B cell (primary cell): ENCODE results near the gene SIPA1L2. TPM values are rescaled to one million over a fixed set of nuclear protein-coding genes. Genes with fewer than 3 reads are reported as not detected.
"Not testable (repeated sequence)": the region's sequence is repeated elsewhere in the genome, so short reads cannot be mapped to it uniquely, and the experiment has no call there.

ENCODE experiments used
- ATAC-seq: fragments of 200-7000 bp; cut with Tn5 transposase; one replicate; pipeline ENCODE4 v1.10.0; 2021; ENCODE audit warnings: low read depth, mild to moderate bottlenecking, moderate number of reproducible peaks, moderate library complexity
- CTCF ChIA-PET: fragments of 350-600 bp; sonication (Branson Sonifier 250); formaldehyde crosslinking; loops from one replicate; lab custom pipeline; 2021; ENCODE audit warnings: antibody characterized with exemption, inconsistent platforms; lab: Charles Lee
- POLR2A ChIA-PET: fragments of 350-600 bp; sonication (Branson Sonifier 250); formaldehyde crosslinking; loops from one replicate; lab custom pipeline; 2021; ENCODE audit warnings: antibody characterized with exemption; lab: Charles Lee
- DNase-seq: peaks from one replicate; pipeline ENCODE4 v3.0.0; 2013
- H2AFZ ChIP-seq: 2 replicates; pipeline ENCODE4 v1.6.1; 2012; ENCODE audit warnings: mild to moderate bottlenecking, low read depth, low read length; ENCODE audit not compliant: insufficient read depth, poor library complexity, severe bottlenecking
- H3K27ac ChIP-seq, 2 donors: 1 replicate in 1 of 2; 2 replicates in 1 of 2; pipeline ENCODE4 v1.5.1; 2012 to 2013; ENCODE audit warnings: low read length in 2 of 2, mild to moderate bottlenecking in 2 of 2, moderate library complexity in 1 of 2
- H3K27me3 ChIP-seq, 4 experiments: fragments of 200-600 bp in 1 of 4; sonication (generic) in 1 of 4; replicated peaks in 1 of 4; 1 replicate in 2 of 4; 2 replicates in 2 of 4; pipeline versions ENCODE4 v1.6.1 to v1.7.0; 2013 to 2016; ENCODE audit warnings: low read length in 3 of 4, mild to moderate bottlenecking in 2 of 4, mixed read lengths in 1 of 4, moderate library complexity in 1 of 4; ENCODE audit not compliant: insufficient read depth in 4 of 4, control insufficient read depth in 3 of 4; ENCODE audit errors: control extremely low read depth in 1 of 4
- H3K36me3 ChIP-seq, 2 experiments: replicated peaks in 1 of 2; 1 replicate in 1 of 2; 2 replicates in 1 of 2; pipeline versions ENCODE4 v1.6.1 to v1.7.1; 2013; ENCODE audit warnings: low read length in 1 of 2; ENCODE audit not compliant: insufficient read depth in 2 of 2, control insufficient read depth in 1 of 2; ENCODE audit errors: control extremely low read depth in 1 of 2, extremely low read depth in 1 of 2
- H3K4me1 ChIP-seq, 2 donors: fragments of 200-600 bp in 1 of 2; sonication (generic) in 1 of 2; 1 replicate in 1 of 2; 2 replicates in 1 of 2; pipeline versions ENCODE4 v1.5.1 to v1.6.1; 2013 to 2017; ENCODE audit warnings: low read length in 2 of 2; ENCODE audit not compliant: control insufficient read depth in 2 of 2, insufficient read depth in 2 of 2
- H3K4me2 ChIP-seq: replicated peaks from 2 replicates; pipeline ENCODE3; 2012; ENCODE audit warnings: mild to moderate bottlenecking, low read depth, low read length; ENCODE audit not compliant: poor library complexity, severe bottlenecking
- H3K4me3 ChIP-seq, 5 experiments: fragments of 200-600 bp in 1 of 5; sonication (generic) in 1 of 5; 1 replicate in 3 of 5; 2 replicates in 2 of 5; pipeline versions ENCODE4 v1.5.1 to v1.7.0; 2011 to 2016; ENCODE audit warnings: low read length in 4 of 5, mild to moderate bottlenecking in 4 of 5, low read depth in 2 of 5, control low read depth in 1 of 5, moderate library complexity in 1 of 5; ENCODE audit not compliant: insufficient read depth in 1 of 5; ENCODE audit errors: control extremely low read depth in 1 of 5, extremely low read depth in 1 of 5
- H3K79me2 ChIP-seq: fragments of 200-600 bp; sonication (generic); one replicate; pipeline ENCODE4 v1.6.0; 2016; ENCODE audit warnings: low read length; ENCODE audit not compliant: control insufficient read depth, insufficient read depth
- H3K9ac ChIP-seq: fragments of 200-600 bp; sonication (generic); 2 replicates; pipeline ENCODE4 v1.6.1; 2017; ENCODE audit warnings: mild to moderate bottlenecking, low read length, moderate library complexity
- H3K9me3 ChIP-seq, 3 donors: one replicate each; pipeline versions ENCODE4 v1.6.1 to v1.7.1; 2013; ENCODE audit warnings: low read length in 2 of 3; ENCODE audit not compliant: control insufficient read depth in 2 of 3, insufficient read depth in 1 of 3; ENCODE audit errors: control extremely low read depth in 1 of 3
- H4K20me1 ChIP-seq: 2 replicates; pipeline ENCODE4 v1.6.0; 2012; ENCODE audit warnings: mild to moderate bottlenecking, low read length; ENCODE audit not compliant: insufficient read depth, control insufficient read depth, poor library complexity, severe bottlenecking
- H3K27ac Mint-ChIP-seq: one replicate; pipeline ENCODE4 v1.8.0; 2021; ENCODE audit warnings: mixed read lengths
- H3K27me3 Mint-ChIP-seq: one replicate; pipeline ENCODE4 v1.8.0; 2021; ENCODE audit warnings: mixed read lengths
- H3K4me1 Mint-ChIP-seq: one replicate; pipeline ENCODE4 v1.8.0; 2021; ENCODE audit warnings: mixed read lengths
- H3K4me3 Mint-ChIP-seq: one replicate; pipeline ENCODE4 v1.8.0; 2021; ENCODE audit warnings: mixed read lengths
- H3K9me3 Mint-ChIP-seq: one replicate; pipeline ENCODE4 v1.8.0; 2022; ENCODE audit warnings: mixed read lengths; ENCODE audit not compliant: insufficient read depth
- CTCF ChIP-seq: fragments of 200-600 bp; IDR thresholded peaks from one replicate; pipeline ENCODE4 v1.8.0; 2022; ENCODE audit warnings: antibody characterized with exemption, mild to moderate bottlenecking
- EZH2 ChIP-seq: IDR thresholded peaks from 2 replicates; pipeline ENCODE4 v1.6.1; 2012; ENCODE audit warnings: borderline replicate concordance, low read depth, mild to moderate bottlenecking, moderate library complexity, low read length; ENCODE audit not compliant: insufficient read depth, poor library complexity, severe bottlenecking
- WGBS: methylation state at CpG from one replicate; pipeline ENCODE4 v1.1.5; 2013; ENCODE audit warnings: missing lambda C conversion rate; ENCODE audit not compliant: insufficient coverage; 5-methylcytosine and 5-hydroxymethylcytosine counted together
- intact Hi-C: fragments of 100-400 bp; cut with micrococcal nuclease; formaldehyde crosslinking; loops from one replicate; pipeline ENCODE4 v1.10.0; 2022
- polyA plus RNA-seq: library from polyadenylated mRNA; depleted of rRNA; stranded (reverse); fragments of >200 nt; gene quantifications from 2 replicates; pipeline ENCODE4 v1.2.3, GENCODE V29; 2012
- total RNA-seq, 2 donors: library from RNA; stranded (reverse); fragments of 120-200 nt in 1 of 2; gene quantifications; 1 replicate in 1 of 2; 2 replicates in 1 of 2; pipeline versions ENCODE4 v1.2.3 to v1.2.4, GENCODE V29; 2013 to 2022

SIPA1L2 gene
- total and polyA plus RNA-seq, 2 donors (not counting 1 experiment from before 2014, with no cell fraction given) = 0.07 TPM

- POLR2A ChIA-PET = no interaction called here
- Histone ChIP-seq H3K4me2 (no peak overlapping the region), H3K36me3 (no peaks in the 10 kb centered on the region), H3K9ac (no peak overlapping the region), H4K20me1 (no peaks in the 10 kb centered on the region), H2AFZ (no peak overlapping the region), H3K4me1 (no peaks in the 10 kb centered on the region), H3K27ac (no peak overlapping the region), H3K9me3 (peaks cover 0 to 3% (median 0%) of the 10 kb centered on the region in 3 donors), H3K27me3 (peaks cover 0 to 3% (median 1%) of the 10 kb centered on the region in 4 experiments), H3K79me2 (no peaks in the 10 kb centered on the region), H3K4me3 (no peak overlapping the region)
- H3K27ac Mint-ChIP-seq = no peak overlapping the region
- ATAC-seq (no peak), DNase-seq (no peak)
- H3K4me3 Mint-ChIP-seq = no peak overlapping the region
- no peaks in the 10 kb centered on the region for H3K4me1 Mint-ChIP-seq
- TF ChIP-seq CTCF (no peak), EZH2 (no peak)
- no peaks in the 10 kb centered on the region for H3K9me3 Mint-ChIP-seq
- 90% methylated on average over 7 of the region's 7 CpGs for WGBS
- H3K27me3 Mint-ChIP-seq = peaks cover 19% of the 10 kb centered on the region
- intact Hi-C loops = loop anchor here (10.0 kb wide), 1 partner anchor 937 kb away; no protein-coding TSS in a partner anchor
- CTCF ChIA-PET = no interaction called here
These were observed 18.1 kb downstream of the SIPA1L2 start for GRCh38 chr1:232611834-232612233.

- H3K27me3 ChIP-seq, H3K9ac ChIP-seq, H4K20me1 ChIP-seq, DNase-seq, H3K4me3 ChIP-seq, H3K79me2 ChIP-seq, H3K36me3 ChIP-seq, H3K4me1 Mint-ChIP-seq, H3K27ac Mint-ChIP-seq, H3K4me1 ChIP-seq, ATAC-seq, H3K9me3 Mint-ChIP-seq, POLR2A ChIA-PET, CTCF ChIA-PET, H3K27ac ChIP-seq, H2AFZ ChIP-seq, H3K4me2 ChIP-seq, H3K4me3 Mint-ChIP-seq, H3K9me3 ChIP-seq: not testable (repeated sequence)
- intact Hi-C loops = loop anchor here (10.0 kb wide), 1 partner anchor 936 kb away; no protein-coding TSS in a partner anchor
- peaks cover 16% of the 10 kb centered on the region for H3K27me3 Mint-ChIP-seq
- WGBS = 95% methylated on average over 6 of the region's 11 CpGs
These were observed 18.8 kb downstream of the SIPA1L2 start for GRCh38 chr1:232610902-232611745.
